Activated CD4-positive, CD25-positive, alpha-beta regulatory T cell treated with anti-CD3 and anti-CD28 coated beads, Interleukin-2, amount 50 U/mL, for 24 hours (primary cell): ENCODE data around the gene SERPINA4.

ENCODE experiments used
- ATAC-seq, 2 donors: fragments of 150-1000 bp; cut with Tn5 transposase; one replicate each; pipeline ENCODE4 v1.10.0; 2021; ENCODE audit warnings: mild to moderate bottlenecking in 1 of 2, moderate library complexity in 1 of 2

The SERPINA4 gene

GRCh38 chr14:94560751-94561655, at the start of gene SERPINA4:
SERPINA4 (plus strand) TSS chr14:94561442; CDS start chr14:94563483, 2,041 bp downstream.
- no peak for ATAC-seq

GRCh38 chr14:94514351-94514750, 46.9 kb upstream of the SERPINA4 start:
- ATAC-seq, result no peak

- ATAC-seq, result no peak
These were observed 45.8 kb upstream of the SERPINA4 start for GRCh38 chr14:94515426-94515825.

- ATAC-seq, result no peak
These were observed 45.4 kb upstream of the SERPINA4 start for GRCh38 chr14:94515856-94516255.

- no peak for ATAC-seq
These were observed 44.0 kb upstream of the SERPINA4 start for GRCh38 chr14:94517248-94517640.

- ATAC-seq, result no peak
These were observed 43.5 kb upstream of the SERPINA4 start for GRCh38 chr14:94517641-94518257.

GRCh38 chr14:94521375-94522114, 39.7 kb upstream of the SERPINA4 start:
- ATAC-seq, result no peak

GRCh38 chr14:94522115-94522724, 39.0 kb upstream of the SERPINA4 start:
- ATAC-seq, result no peak

- no peak for ATAC-seq
These were observed 38.0 kb upstream of the SERPINA4 start for GRCh38 chr14:94523265-94523664.

- no peak for ATAC-seq
These were observed 37.1 kb upstream of the SERPINA4 start for GRCh38 chr14:94524093-94524492.

GRCh38 chr14:94531187-94531586, 30.1 kb upstream of the SERPINA4 start:
- ATAC-seq, result no peak

GRCh38 chr14:94532447-94532846, 28.8 kb upstream of the SERPINA4 start:
- ATAC-seq, result no peak

GRCh38 chr14:94535506-94535905, 25.7 kb upstream of the SERPINA4 start:
- ATAC-seq, result no peak

GRCh38 chr14:94536836-94537235, 24.4 kb upstream of the SERPINA4 start:
- no peak for ATAC-seq

GRCh38 chr14:94538070-94538740, 23.0 kb upstream of the SERPINA4 start:
- ATAC-seq, result no peak

- ATAC-seq, result no peak
These were observed 22.1 kb upstream of the SERPINA4 start for GRCh38 chr14:94539181-94539580.

- no peak for ATAC-seq
These were observed 21.0 kb upstream of the SERPINA4 start for GRCh38 chr14:94540031-94540794.

- no peak for ATAC-seq
These were observed 19.8 kb upstream of the SERPINA4 start for GRCh38 chr14:94541234-94541975.

GRCh38 chr14:94542111-94542810, 19.0 kb upstream of the SERPINA4 start:
- ATAC-seq, result no peak

- ATAC-seq, result no peak
These were observed 18.3 kb upstream of the SERPINA4 start for GRCh38 chr14:94542811-94543440.
